HG02943 (cell line): ENCODE measurements around the gene MT2A.
"Not testable (repeated sequence)": the region's sequence is repeated elsewhere in the genome, so short reads cannot be mapped to it uniquely, and the experiment has no call there.

Experiments
- ATAC-seq: cut with Tn5 transposase; IDR thresholded peaks from one replicate; pipeline ENCODE4 v1.9.1; 2021; ENCODE audit warnings: mild to moderate bottlenecking, low read depth, moderate library complexity; ENCODE audit not compliant: unreplicated experiment

MT2A gene

GRCh38 chr16:56608043-56608875 is at the start of gene MT2A:
TSS of gene MT2A (plus strand) at chr16:56608584. CDS start at chr16:56608656, 72 bp downstream.
- peak; percentile 84 for ATAC-seq

GRCh38 chr16:56559109-56559508 is 49.3 kb upstream of the MT2A start:
- ATAC-seq = no peak

- no peak for ATAC-seq
Measured at GRCh38 chr16:56560447-56560846, 47.9 kb upstream of the MT2A start.

GRCh38 chr16:56561126-56561525 is 47.3 kb upstream of the MT2A start:
- ATAC-seq = no peak

GRCh38 chr16:56564793-56565477 is 43.4 kb upstream of the MT2A start, which contains the start of gene MT4:
TSS of gene MT4 (plus strand) at chr16:56565073. CDS start at chr16:56565129, 56 bp downstream.
- ATAC-seq = no peak

- no peak for ATAC-seq
Measured at GRCh38 chr16:56569971-56570370, 38.4 kb upstream of the MT2A start.

- ATAC-seq = no peak
Measured at GRCh38 chr16:56571525-56571924, 36.9 kb upstream of the MT2A start.

GRCh38 chr16:56574625-56575024 is 33.8 kb upstream of the MT2A start:
- ATAC-seq = no peak

- ATAC-seq = peak; percentile 69
Measured at GRCh38 chr16:56576585-56577299, 31.6 kb upstream of the MT2A start.

- ATAC-seq = no peak
Measured at GRCh38 chr16:56577300-56577625, 31.1 kb upstream of the MT2A start.

- ATAC-seq = no peak
Measured at GRCh38 chr16:56580391-56581048, 27.9 kb upstream of the MT2A start.

- ATAC-seq = not testable (repeated sequence)
Measured at GRCh38 chr16:56582911-56583310, 25.5 kb upstream of the MT2A start.

GRCh38 chr16:56583351-56584168 is 24.8 kb upstream of the MT2A start:
- no peak for ATAC-seq

GRCh38 chr16:56584276-56584675 is 24.1 kb upstream of the MT2A start:
- ATAC-seq = no peak

GRCh38 chr16:56588781-56589140 is 19.6 kb upstream of the MT2A start:
- ATAC-seq = no peak

GRCh38 chr16:56589141-56590039 is 19.0 kb upstream of the MT2A start, which contains the start of gene MT3:
TSS of gene MT3 (plus strand) at chr16:56589528. CDS start at chr16:56589591, 63 bp downstream.
- no peak for ATAC-seq

GRCh38 chr16:56591377-56592060 is 16.9 kb upstream of the MT2A start:
- no peak for ATAC-seq

GRCh38 chr16:56593573-56594291 is 14.7 kb upstream of the MT2A start:
- ATAC-seq = no peak
